ENCODE data around the gene PARS2.

The PARS2 gene

GRCh38 chr1:54805981-54806381 is 41.7 kb upstream of the PARS2 start:
- Mint-ChIP-seq H3K27me3 (no peaks in the 10 kb centered on the region), H3K4me1 (peaks cover 54% of the 10 kb centered on the region), H3K9me3 (no peaks in the 10 kb centered on the region), H3K27ac (no peak overlapping the region), H3K4me3 (no peak overlapping the region), H3K36me3 (no peaks in the 10 kb centered on the region)
- CTCF ChIA-PET: interaction anchor here (1.4 kb wide), 1 partner anchor 38 kb away, joined by 3 read pairs; no protein-coding TSS in a partner anchor
- no peak for DNase-seq

DNA sequence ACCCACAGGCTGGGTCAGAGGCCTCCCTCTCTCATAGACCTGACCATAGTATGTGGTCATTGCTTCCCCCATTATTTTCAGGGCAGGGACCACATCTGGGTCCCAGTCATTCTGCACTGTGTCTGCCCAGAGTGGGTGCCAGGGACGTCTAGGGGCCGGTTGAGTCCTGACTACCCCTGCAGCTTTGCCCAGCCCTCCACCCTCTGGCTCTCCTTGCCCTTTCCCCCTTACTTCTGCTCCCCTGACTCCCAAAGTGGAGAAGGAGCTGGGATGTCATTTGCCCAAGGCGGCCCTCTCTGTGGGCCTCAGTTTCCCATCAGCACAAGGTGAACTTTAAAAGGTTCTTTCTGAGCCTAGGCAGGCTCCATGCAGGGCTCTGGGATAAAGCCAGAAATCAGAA is 41.1 kb upstream of the PARS2 start:
- Mint-ChIP-seq H3K4me1 (peaks cover 54% of the 10 kb centered on the region), H3K27me3 (no peaks in the 10 kb centered on the region), H3K4me3 (no peak overlapping the region), H3K36me3 (no peaks in the 10 kb centered on the region), H3K27ac (peak overlapping the region; percentile 31), H3K9me3 (no peaks in the 10 kb centered on the region)
- no peak for DNase-seq
- CTCF ChIA-PET: interaction anchor here (0.8 to 1.7 kb wide), 3 partner anchors 14 to 131 kb away, joined by 3 to 6 read pairs (median 3); no protein-coding TSS in a partner anchor

GRCh38 chr1:54804471-54805132 is 40.3 kb upstream of the PARS2 start:
- Mint-ChIP-seq H3K4me1 (peaks cover 61% of the 10 kb centered on the region), H3K4me3 (no peak overlapping the region), H3K9me3 (no peaks in the 10 kb centered on the region), H3K27ac (peak overlapping the region; percentile 81), H3K36me3 (no peaks in the 10 kb centered on the region), H3K27me3 (no peaks in the 10 kb centered on the region)
- CTCF ChIA-PET: interaction anchor here (0.8 to 1.7 kb wide), 3 partner anchors 13 to 217 kb away, joined by 3 to 6 read pairs (median 4); no protein-coding TSS in a partner anchor
- DNase-seq: no peak

- Mint-ChIP-seq H3K9me3 (no peaks in the 10 kb centered on the region), H3K36me3 (no peaks in the 10 kb centered on the region), H3K4me3 (no peak overlapping the region), H3K27ac (peak overlapping the region; percentile 81), H3K27me3 (no peaks in the 10 kb centered on the region), H3K4me1 (peaks cover 68% of the 10 kb centered on the region)
- CTCF ChIA-PET: interaction anchor here (0.9 to 1.7 kb wide), 2 partner anchors 130 to 218 kb away, joined by 4 to 6 read pairs; no protein-coding TSS in a partner anchor
- no peak for DNase-seq
Measured at GRCh38 chr1:54803761-54804470, 39.6 kb upstream of the PARS2 start.

GRCh38 chr1:54800899-54801759 is 36.8 kb upstream of the PARS2 start, which contains the start of gene TTC22:
TTC22 (minus strand) TSS chr1:54801323; CDS start chr1:54801163, 160 bp downstream.
- peak; percentile 84 for DNase-seq
- Mint-ChIP-seq H3K4me3 (peak within 1 kb of the TSS; percentile 83), H3K4me1 (peaks cover 64% of the 10 kb centered on the region), H3K27me3 (no peaks in the 10 kb centered on the region), H3K9me3 (no peaks in the 10 kb centered on the region), H3K27ac (peak within 1 kb of the TSS; percentile 88), H3K36me3 (peaks cover 2% of the 10 kb centered on the region)
- CTCF ChIA-PET: interaction anchor here (0.8 to 3.5 kb wide), 17 partner anchors 9 to 311 kb away, joined by 3 to 20 read pairs (median 5); partner anchors contain the start of genes DHCR24, PARS2 and TTC4

DNA sequence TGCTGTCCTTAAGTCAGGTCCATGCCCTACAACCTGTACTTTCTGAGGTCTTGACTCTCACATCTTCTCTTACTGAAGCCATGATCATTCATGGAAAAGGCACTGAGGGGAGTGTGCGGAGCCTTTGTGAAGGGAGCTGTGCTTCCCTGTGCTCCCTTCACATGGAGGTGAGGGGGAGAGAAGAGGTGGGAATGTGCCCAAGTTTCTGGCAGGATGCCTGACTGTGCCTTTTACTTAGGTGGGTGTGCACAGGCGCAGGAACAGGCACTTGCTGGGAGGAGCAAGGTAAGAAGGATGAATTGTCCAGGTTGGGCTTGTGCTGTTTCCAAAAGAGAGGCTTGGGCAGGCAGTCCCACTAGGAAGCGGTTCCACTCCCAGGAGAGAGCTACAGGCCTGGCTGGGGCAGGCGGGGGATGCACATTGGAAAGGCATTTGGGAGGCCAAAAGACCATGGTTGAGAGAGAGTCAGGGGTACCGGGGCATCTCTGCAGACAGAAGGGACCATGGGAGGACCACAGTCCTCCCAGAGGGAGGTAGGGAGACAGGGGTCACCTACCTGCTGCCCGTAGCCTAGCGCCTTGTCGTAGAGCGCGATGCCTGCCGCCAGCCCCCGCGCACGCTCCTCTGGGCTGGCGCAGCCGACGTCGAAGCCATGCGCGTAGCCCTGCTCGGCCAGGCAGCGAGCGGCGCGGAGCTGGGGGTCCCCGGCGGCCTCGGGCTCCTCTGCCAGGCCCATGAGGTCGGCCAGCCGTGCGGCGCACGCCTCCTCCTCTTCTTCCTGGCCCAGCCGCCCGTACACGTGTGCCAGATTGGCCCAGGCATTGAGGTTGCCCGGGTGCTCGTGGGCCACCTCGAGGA is 35.9 kb upstream of the PARS2 start:
- no peak for DNase-seq
- Mint-ChIP-seq H3K4me3 (peak overlapping the region; percentile 83), H3K36me3 (peaks cover 2% of the 10 kb centered on the region), H3K4me1 (peaks cover 62% of the 10 kb centered on the region), H3K27me3 (no peaks in the 10 kb centered on the region), H3K27ac (peak overlapping the region; percentile 83), H3K9me3 (no peaks in the 10 kb centered on the region)
- CTCF ChIA-PET: interaction anchor here (0.8 to 3.5 kb wide), 10 partner anchors 8 to 310 kb away, joined by 3 to 20 read pairs (median 8); partner anchors contain the start of genes PARS2 and TTC4

DNA sequence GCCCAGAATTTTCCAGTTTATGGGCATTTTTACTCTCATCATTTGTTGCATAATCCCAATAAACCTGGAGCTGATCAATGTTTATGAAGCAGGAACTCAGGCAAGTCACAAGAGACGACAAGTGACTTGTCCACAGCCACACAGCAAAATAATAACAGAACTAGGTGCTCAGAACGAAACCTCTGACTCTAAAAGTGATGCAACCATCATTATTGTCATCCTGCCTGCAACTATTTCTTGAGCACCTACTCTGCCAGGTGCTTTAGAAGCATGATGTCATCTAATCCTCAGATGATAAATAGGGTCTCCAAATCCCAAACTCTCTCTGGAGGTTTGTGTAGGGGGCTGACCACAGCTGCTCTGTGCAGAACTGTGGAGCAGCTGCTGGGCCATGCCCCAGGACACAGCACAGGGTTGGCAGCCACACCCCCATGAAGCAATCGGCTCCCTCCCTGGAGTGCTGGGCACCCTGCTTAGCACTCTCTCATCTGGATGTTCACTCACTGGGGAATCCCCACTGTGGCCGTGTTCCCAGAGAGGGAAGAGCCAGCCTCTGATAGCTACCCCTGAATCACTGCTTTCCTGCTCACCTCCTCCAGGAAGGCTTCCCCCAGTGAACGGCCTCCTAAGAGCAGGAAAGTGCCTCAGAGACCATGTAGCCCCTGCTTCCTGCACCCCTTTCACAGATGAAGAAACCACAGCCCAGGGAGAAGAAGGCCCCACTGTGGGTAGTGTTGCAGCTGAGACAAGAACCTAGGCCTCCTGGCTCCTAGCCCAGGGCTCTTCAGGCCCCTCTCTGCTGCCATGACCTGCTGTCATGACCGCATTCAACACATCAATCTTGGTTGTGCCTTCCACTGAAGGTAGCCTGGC is 34.7 kb upstream of the PARS2 start:
- H3K4me3 Mint-ChIP-seq: peak overlapping the region; percentile 83
- no peaks in the 10 kb centered on the region for H3K9me3 Mint-ChIP-seq
- peak overlapping the region; percentile 83 for H3K27ac Mint-ChIP-seq
- H3K36me3 Mint-ChIP-seq: peaks cover 3% of the 10 kb centered on the region
- H3K4me1 Mint-ChIP-seq: peaks cover 58% of the 10 kb centered on the region
- CTCF ChIA-PET: interaction anchor here (1.0 to 3.5 kb wide), 4 partner anchors 8 to 82 kb away, joined by 3 to 20 read pairs (median 9); partner anchors contain the start of genes PARS2 and TTC4
- no peaks in the 10 kb centered on the region for H3K27me3 Mint-ChIP-seq
- DNase-seq: no peak

DNA sequence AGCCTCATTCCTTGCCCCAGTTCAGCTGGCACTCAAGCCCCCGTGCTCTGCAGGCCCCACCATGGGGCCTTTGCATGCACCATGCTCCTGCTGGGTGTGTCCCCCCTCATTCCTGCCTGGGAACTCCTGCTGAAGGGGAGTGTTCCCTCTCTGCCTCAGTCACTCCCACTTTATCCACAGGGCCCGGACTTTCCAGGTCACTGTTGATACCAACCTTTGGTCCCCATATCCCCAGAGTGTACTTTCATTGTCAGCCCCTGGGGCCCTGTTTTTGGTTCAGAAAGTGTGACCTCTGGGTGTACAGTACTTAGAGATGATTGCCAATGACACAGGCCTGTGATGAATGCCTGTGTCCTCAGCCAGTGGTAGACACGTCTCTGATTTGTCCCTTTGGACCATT is 33.9 kb upstream of the PARS2 start:
- peaks cover 52% of the 10 kb centered on the region for H3K4me1 Mint-ChIP-seq

DNA sequence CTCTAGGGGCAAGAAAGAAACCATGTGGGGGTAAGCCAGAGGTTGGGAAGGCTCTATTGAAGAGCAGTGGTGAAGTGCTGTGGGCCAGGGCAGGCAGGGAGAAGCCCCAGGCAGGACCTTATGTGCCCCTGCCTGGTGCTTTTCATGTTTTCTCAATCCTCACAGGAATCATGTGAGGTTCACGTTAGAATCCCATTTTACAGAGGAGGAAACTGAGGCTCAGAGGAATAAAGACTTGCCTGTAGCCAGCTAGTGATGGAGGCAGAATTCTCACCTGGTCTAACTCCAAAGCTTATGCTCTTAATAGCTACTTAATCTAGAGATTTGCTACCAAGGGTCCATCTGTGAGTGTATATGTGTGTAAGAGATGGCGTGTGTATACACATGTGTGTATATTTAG is 32.6 kb upstream of the PARS2 start:
- CTCF ChIA-PET: interaction anchor here (1.3 kb wide), 1 partner anchor 14 kb away, joined by 4 read pairs; no protein-coding TSS in a partner anchor
- Mint-ChIP-seq H3K9me3 (peaks cover 2% of the 10 kb centered on the region), H3K4me1 (peaks cover 47% of the 10 kb centered on the region), H3K27me3 (no peaks in the 10 kb centered on the region), H3K27ac (no peak overlapping the region), H3K36me3 (peaks cover 7% of the 10 kb centered on the region), H3K4me3 (no peak overlapping the region)
- no peak for DNase-seq

More for the DNA sequence above, 33.9 kb upstream of the PARS2 start:
- DNase-seq: no peak
- Mint-ChIP-seq H3K4me3 (no peak overlapping the region), H3K36me3 (peaks cover 3% of the 10 kb centered on the region), H3K27ac (peak overlapping the region; percentile 25), H3K27me3 (no peaks in the 10 kb centered on the region), H3K9me3 (no peaks in the 10 kb centered on the region)
- CTCF ChIA-PET: interaction anchor here (1.0 to 1.3 kb wide), 2 partner anchors 9 to 15 kb away, joined by 3 to 4 read pairs; no protein-coding TSS in a partner anchor

DNA sequence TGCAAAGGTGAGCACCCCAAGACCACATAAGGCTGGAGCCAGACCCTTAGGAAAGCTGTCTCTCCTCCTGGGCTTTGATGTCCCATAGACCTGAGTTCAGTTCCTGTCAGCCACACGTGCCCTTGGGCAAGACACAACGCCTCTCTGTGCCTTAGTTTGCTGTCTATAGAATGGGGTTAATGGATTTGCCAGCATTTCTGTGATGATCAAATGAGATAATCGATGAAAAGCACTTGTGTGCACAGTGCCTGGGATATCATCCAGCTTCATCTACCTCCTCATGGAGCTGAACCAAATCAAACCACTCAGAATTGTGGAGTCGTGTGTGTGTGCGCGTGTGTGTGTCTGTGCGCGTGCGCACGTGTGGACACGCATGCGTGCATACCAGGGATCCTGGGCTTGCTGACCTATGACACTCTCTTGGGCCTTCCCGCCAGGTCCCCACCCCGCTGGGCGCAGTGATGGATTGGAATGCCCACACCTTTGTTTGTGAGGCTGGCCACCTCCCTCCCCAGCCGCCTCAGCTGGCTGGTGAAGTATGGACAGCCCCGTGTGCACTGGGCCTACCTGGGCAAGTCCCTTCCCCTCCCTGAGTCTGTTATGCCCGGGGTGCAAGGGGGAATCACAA is 31.6 kb upstream of the PARS2 start:
- H3K27me3 Mint-ChIP-seq: no peaks in the 10 kb centered on the region
- no peak overlapping the region for H3K27ac Mint-ChIP-seq
- H3K4me3 Mint-ChIP-seq: no peak overlapping the region
- peaks cover 7% of the 10 kb centered on the region for H3K36me3 Mint-ChIP-seq
- peaks cover 2% of the 10 kb centered on the region for H3K9me3 Mint-ChIP-seq
- peaks cover 39% of the 10 kb centered on the region for H3K4me1 Mint-ChIP-seq
- DNase-seq: no peak
- CTCF ChIA-PET: interaction anchor here (0.8 to 5.1 kb wide), 4 partner anchors 29 to 444 kb away, joined by 3 to 21 read pairs (median 4); no protein-coding TSS in a partner anchor

- H3K36me3 Mint-ChIP-seq: peaks cover 7% of the 10 kb centered on the region
- no peaks in the 10 kb centered on the region for H3K27me3 Mint-ChIP-seq
- H3K4me3 Mint-ChIP-seq: no peak overlapping the region
- no peak for DNase-seq
- H3K9me3 Mint-ChIP-seq: peaks cover 2% of the 10 kb centered on the region
- no peak overlapping the region for H3K27ac Mint-ChIP-seq
- CTCF ChIA-PET: interaction anchor here (0.5 to 5.1 kb wide), 5 partner anchors 28 to 443 kb away, joined by 3 to 21 read pairs (median 3); no protein-coding TSS in a partner anchor
- peaks cover 39% of the 10 kb centered on the region for H3K4me1 Mint-ChIP-seq
Measured at GRCh38 chr1:54795356-54795665, 31.0 kb upstream of the PARS2 start.
